SH-SY5Y (cell line): Measurements from ENCODE around the gene STAP1.

Experiments
- GATA2 ChIP-seq: IDR thresholded peaks from 2 replicates; pipeline ENCODE4 v1.6.1; 2011; ENCODE audit warnings: mild to moderate bottlenecking, low read depth, low read length
- GATA3 ChIP-seq: IDR thresholded peaks from 2 replicates; pipeline ENCODE4 v1.6.1; 2011; ENCODE audit warnings: low read depth, mild to moderate bottlenecking, low read length, moderate library complexity

- no peak for TF ChIP-seq GATA3
- TF ChIP-seq GATA2: no peak
Observed at GRCh38 chr4:67587156-67587555, 28.6 kb downstream of the STAP1 start.
